B cell (primary cell): ENCODE data around the gene G6PD.

Experiments
- CTCF ChIP-seq: fragments of 200-600 bp; IDR thresholded peaks from one replicate; pipeline ENCODE4 v1.8.0; 2022; ENCODE audit warnings: antibody characterized with exemption, mild to moderate bottlenecking
- EZH2 ChIP-seq: IDR thresholded peaks from 2 replicates; pipeline ENCODE4 v1.6.1; 2012; ENCODE audit warnings: borderline replicate concordance, low read depth, mild to moderate bottlenecking, moderate library complexity, low read length; ENCODE audit not compliant: insufficient read depth, poor library complexity, severe bottlenecking

GRCh38 chrX:154517101-154517781, 29.4 kb downstream of the G6PD start:
- TF ChIP-seq CTCF: no peak
- TF ChIP-seq EZH2: no peak
